MM.1S (cell line): ENCODE data around the gene COA8.
"Not testable (repeated sequence)": the region's sequence is repeated elsewhere in the genome, so short reads cannot be mapped to it uniquely, and the experiment has no call there.

Source experiments
- CTCF ChIP-seq: fragments of 300-600 bp; sonication (generic); IDR thresholded peaks from 2 replicates; pipeline ENCODE4 v1.5.1; 2016; ENCODE audit warnings: antibody characterized with exemption, low read length, mixed read lengths
- EZH2 ChIP-seq: fragments of 300-600 bp; sonication (generic); optimal IDR thresholded peaks from 2 replicates; pipeline ENCODE3; 2017; ENCODE audit warnings: low read depth, mild to moderate bottlenecking, antibody characterized with exemption, low read length, mixed read lengths
- EZH2phosphoT487 ChIP-seq: fragments of 300-600 bp; sonication (generic); IDR thresholded peaks from 2 replicates; pipeline ENCODE4 v1.6.1; 2018; ENCODE audit warnings: antibody characterized with exemption, low read length

- TF ChIP-seq CTCF, EZH2, EZH2phosphoT487: not testable (repeated sequence)
Observed at GRCh38 chr14:103525430-103526246, 37.1 kb upstream of the COA8 start.
